Stimulated activated naive CD8-positive, alpha-beta T cell treated with anti-CD3 and anti-CD28 coated beads, Interleukin-15, Interleukin-2, amounts not matched to agents 100 ng/mL and 50 ng/mL, for 24 hours (primary cell): ENCODE data around the gene SLC35F1.

ENCODE experiments used
- H3K27ac Mint-ChIP-seq: one replicate; pipeline ENCODE4 v1.8.0; 2021; ENCODE audit warnings: mild to moderate bottlenecking, mixed read lengths
- H3K27me3 Mint-ChIP-seq: one replicate; pipeline ENCODE4 v1.8.0; 2021; ENCODE audit warnings: mixed read lengths
- H3K36me3 Mint-ChIP-seq: one replicate; pipeline ENCODE4 v1.8.0; 2021; ENCODE audit warnings: low read depth, mixed read lengths
- H3K4me1 Mint-ChIP-seq: one replicate; pipeline ENCODE4 v1.8.0; 2021; ENCODE audit warnings: low read depth, mixed read lengths
- H3K4me3 Mint-ChIP-seq: one replicate; pipeline ENCODE4 v1.8.0; 2021; ENCODE audit warnings: mild to moderate bottlenecking, mixed read lengths
- H3K9me3 Mint-ChIP-seq: one replicate; pipeline ENCODE4 v1.8.0; 2021; ENCODE audit warnings: mixed read lengths

The SLC35F1 gene

GRCh38 chr6:117916483-117916882 lies 9.4 kb downstream of the SLC35F1 start:
- Mint-ChIP-seq H3K4me3 (no peak overlapping the region), H3K27me3 (peaks cover 12% of the 10 kb centered on the region), H3K27ac (no peak overlapping the region), H3K4me1 (no peaks in the 10 kb centered on the region), H3K36me3 (no peaks in the 10 kb centered on the region), H3K9me3 (no peaks in the 10 kb centered on the region)

DNA sequence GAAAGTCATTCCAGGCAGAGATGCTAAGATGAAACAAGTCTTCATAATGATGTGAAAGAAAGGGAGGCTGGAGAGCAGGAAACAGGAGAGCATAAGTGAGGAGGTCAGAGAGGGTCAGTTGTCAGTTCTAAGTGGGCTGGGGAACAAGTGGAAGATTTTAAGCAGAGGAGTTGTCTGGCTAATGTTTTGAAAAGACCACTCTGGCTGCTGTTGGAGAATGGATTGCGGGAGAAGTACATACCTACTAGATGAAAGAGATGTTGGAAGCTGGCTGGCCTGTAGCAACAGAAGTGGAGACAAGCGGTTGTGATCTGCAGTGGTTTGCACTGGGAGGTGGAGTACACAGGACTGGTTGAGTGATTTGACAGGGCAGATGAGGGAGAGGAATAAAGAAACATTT lies 10.1 kb downstream of the SLC35F1 start:
- H3K4me3 Mint-ChIP-seq, result no peak overlapping the region
- no peaks in the 10 kb centered on the region for H3K9me3 Mint-ChIP-seq
- no peaks in the 10 kb centered on the region for H3K4me1 Mint-ChIP-seq
- H3K36me3 Mint-ChIP-seq, result no peaks in the 10 kb centered on the region
- peaks cover 9% of the 10 kb centered on the region for H3K27me3 Mint-ChIP-seq
- no peak overlapping the region for H3K27ac Mint-ChIP-seq

DNA sequence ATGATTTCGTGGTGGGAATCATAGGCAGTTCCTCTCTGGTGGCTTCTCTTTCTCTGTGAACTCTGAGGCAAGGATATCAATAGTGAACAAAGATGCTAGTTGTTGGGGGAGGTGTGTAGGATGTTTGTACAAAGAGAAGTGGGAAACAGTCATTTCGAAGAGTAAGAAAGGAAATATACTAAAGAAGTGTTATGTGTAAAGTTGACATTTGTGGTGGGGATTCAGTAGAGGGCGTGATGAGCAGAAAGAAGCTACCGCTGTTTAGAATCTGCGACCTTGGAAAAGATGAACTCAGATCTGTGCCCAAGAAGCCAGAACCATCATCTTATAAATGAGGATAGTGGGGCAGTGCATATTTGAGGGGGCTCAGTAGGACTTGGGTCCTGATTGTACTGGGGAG lies 11.4 kb downstream of the SLC35F1 start:
- no peak overlapping the region for H3K4me3 Mint-ChIP-seq
- H3K27me3 Mint-ChIP-seq, result peaks cover 6% of the 10 kb centered on the region
- no peaks in the 10 kb centered on the region for H3K36me3 Mint-ChIP-seq
- H3K9me3 Mint-ChIP-seq, result no peaks in the 10 kb centered on the region
- H3K27ac Mint-ChIP-seq, result no peak overlapping the region
- H3K4me1 Mint-ChIP-seq, result no peaks in the 10 kb centered on the region

- H3K4me1 Mint-ChIP-seq, result no peaks in the 10 kb centered on the region
- no peaks in the 10 kb centered on the region for H3K9me3 Mint-ChIP-seq
- peaks cover 6% of the 10 kb centered on the region for H3K27me3 Mint-ChIP-seq
- no peak overlapping the region for H3K27ac Mint-ChIP-seq
- no peaks in the 10 kb centered on the region for H3K36me3 Mint-ChIP-seq
- no peak overlapping the region for H3K4me3 Mint-ChIP-seq
These were observed 12.2 kb downstream of the SLC35F1 start for GRCh38 chr6:117919275-117919674.

GRCh38 chr6:117919775-117920729 lies 13.0 kb downstream of the SLC35F1 start:
- no peak overlapping the region for H3K4me3 Mint-ChIP-seq
- no peaks in the 10 kb centered on the region for H3K36me3 Mint-ChIP-seq
- no peak overlapping the region for H3K27ac Mint-ChIP-seq
- H3K27me3 Mint-ChIP-seq, result peaks cover 6% of the 10 kb centered on the region
- H3K4me1 Mint-ChIP-seq, result no peaks in the 10 kb centered on the region
- no peaks in the 10 kb centered on the region for H3K9me3 Mint-ChIP-seq

DNA sequence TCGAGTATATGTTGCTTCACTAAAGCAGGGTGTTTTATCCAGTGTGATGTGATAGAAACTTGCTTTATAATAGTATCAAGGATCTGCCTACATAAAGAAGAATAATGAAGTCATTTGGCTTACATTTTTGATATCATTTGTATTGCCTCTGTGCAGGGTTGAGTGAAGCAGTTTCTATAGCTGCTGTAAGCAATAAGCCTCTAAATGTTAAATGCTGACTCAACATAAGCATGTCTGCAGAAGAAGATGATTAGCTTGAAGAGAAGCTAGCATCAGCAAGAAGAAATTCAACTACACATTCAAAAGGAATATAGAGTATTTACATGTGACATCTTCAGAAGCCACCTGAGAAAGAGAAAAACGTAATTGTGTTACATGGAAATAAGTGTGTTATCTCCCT lies 17.6 kb downstream of the SLC35F1 start:
- H3K27ac Mint-ChIP-seq, result no peak overlapping the region
- peaks cover 17% of the 10 kb centered on the region for H3K9me3 Mint-ChIP-seq

DNA sequence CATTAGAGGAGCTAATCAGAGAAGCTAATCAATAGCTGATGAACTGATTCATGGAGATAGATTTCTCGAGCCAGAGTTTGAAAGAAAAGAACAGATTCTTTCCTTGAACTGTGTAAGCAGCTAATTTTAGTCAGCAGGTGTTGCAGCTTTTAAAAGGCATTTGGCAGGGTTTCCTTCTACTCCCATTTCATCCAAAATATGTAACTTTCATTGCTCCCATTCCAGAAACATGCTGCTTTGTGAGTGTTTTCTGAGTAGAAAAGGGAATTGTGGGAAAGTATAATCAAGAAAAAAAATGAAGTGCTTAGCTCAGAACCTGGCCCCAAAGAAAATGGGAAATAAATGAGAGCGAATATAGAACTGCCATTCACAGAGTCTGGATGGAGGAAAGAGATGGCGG lies 20.8 kb downstream of the SLC35F1 start:
- Mint-ChIP-seq H3K27ac (no peak overlapping the region), H3K4me1 (no peaks in the 10 kb centered on the region)

More for the DNA sequence above, 17.6 kb downstream of the SLC35F1 start:
- no peaks in the 10 kb centered on the region for H3K4me1 Mint-ChIP-seq
- H3K36me3 Mint-ChIP-seq, result no peaks in the 10 kb centered on the region
- H3K4me3 Mint-ChIP-seq, result no peak overlapping the region
- H3K27me3 Mint-ChIP-seq, result peaks cover 11% of the 10 kb centered on the region

GRCh38 chr6:117928833-117929232 lies 21.8 kb downstream of the SLC35F1 start:
- Mint-ChIP-seq H3K9me3 (peaks cover 20% of the 10 kb centered on the region), H3K4me3 (no peak overlapping the region), H3K27ac (no peak overlapping the region), H3K27me3 (peaks cover 6% of the 10 kb centered on the region), H3K36me3 (no peaks in the 10 kb centered on the region), H3K4me1 (no peaks in the 10 kb centered on the region)

More for the DNA sequence above, 20.8 kb downstream of the SLC35F1 start:
- peaks cover 5% of the 10 kb centered on the region for H3K27me3 Mint-ChIP-seq
- no peak overlapping the region for H3K4me3 Mint-ChIP-seq
- peaks cover 20% of the 10 kb centered on the region for H3K9me3 Mint-ChIP-seq
- no peaks in the 10 kb centered on the region for H3K36me3 Mint-ChIP-seq

- no peak overlapping the region for H3K4me3 Mint-ChIP-seq
- H3K27me3 Mint-ChIP-seq, result peaks cover 10% of the 10 kb centered on the region
These were observed 22.4 kb downstream of the SLC35F1 start for GRCh38 chr6:117929501-117929900.

DNA sequence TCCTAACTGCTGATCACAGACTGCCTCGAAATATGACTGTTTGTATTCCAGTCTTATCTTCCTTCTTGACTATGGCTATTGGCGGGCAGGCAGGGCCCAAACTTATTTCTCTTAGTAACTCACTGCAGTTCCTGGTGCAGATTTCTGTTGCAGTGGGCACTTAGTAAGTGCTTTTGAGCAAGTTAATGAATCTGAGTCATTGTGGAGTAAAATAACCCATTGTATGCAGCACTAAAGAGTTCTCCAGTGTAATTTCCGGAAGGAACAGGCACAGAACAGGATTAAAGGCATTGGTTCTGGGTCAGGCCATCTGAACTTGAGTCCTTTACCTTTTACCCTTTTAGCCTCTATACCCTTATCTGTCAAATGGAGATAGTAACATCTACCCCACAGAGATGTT lies 23.6 kb downstream of the SLC35F1 start:
- Mint-ChIP-seq H3K4me1 (no peaks in the 10 kb centered on the region), H3K4me3 (no peak overlapping the region), H3K27ac (no peak overlapping the region), H3K27me3 (peaks cover 10% of the 10 kb centered on the region), H3K9me3 (peaks cover 20% of the 10 kb centered on the region), H3K36me3 (no peaks in the 10 kb centered on the region)

More at GRCh38 chr6:117929501-117929900, 22.4 kb downstream of the SLC35F1 start:
- Mint-ChIP-seq H3K27ac (no peak overlapping the region), H3K9me3 (peaks cover 20% of the 10 kb centered on the region), H3K4me1 (no peaks in the 10 kb centered on the region), H3K36me3 (no peaks in the 10 kb centered on the region)

GRCh38 chr6:117932001-117932400 lies 24.9 kb downstream of the SLC35F1 start:
- no peaks in the 10 kb centered on the region for H3K36me3 Mint-ChIP-seq
- peaks cover 13% of the 10 kb centered on the region for H3K9me3 Mint-ChIP-seq
- no peaks in the 10 kb centered on the region for H3K4me1 Mint-ChIP-seq
- no peak overlapping the region for H3K4me3 Mint-ChIP-seq
- peaks cover 10% of the 10 kb centered on the region for H3K27me3 Mint-ChIP-seq
- H3K27ac Mint-ChIP-seq, result no peak overlapping the region

- Mint-ChIP-seq H3K9me3 (peaks cover 13% of the 10 kb centered on the region), H3K27me3 (peaks cover 11% of the 10 kb centered on the region), H3K27ac (no peak overlapping the region), H3K36me3 (no peaks in the 10 kb centered on the region), H3K4me1 (no peaks in the 10 kb centered on the region), H3K4me3 (no peak overlapping the region)
These were observed 25.6 kb downstream of the SLC35F1 start for GRCh38 chr6:117932676-117933075.

GRCh38 chr6:117933471-117933870 lies 26.4 kb downstream of the SLC35F1 start:
- peaks cover 15% of the 10 kb centered on the region for H3K27me3 Mint-ChIP-seq
- H3K4me1 Mint-ChIP-seq, result no peaks in the 10 kb centered on the region
- no peaks in the 10 kb centered on the region for H3K36me3 Mint-ChIP-seq
- peaks cover 12% of the 10 kb centered on the region for H3K9me3 Mint-ChIP-seq
- H3K4me3 Mint-ChIP-seq, result no peak overlapping the region
- no peak overlapping the region for H3K27ac Mint-ChIP-seq

- Mint-ChIP-seq H3K4me1 (no peaks in the 10 kb centered on the region), H3K9me3 (no peaks in the 10 kb centered on the region), H3K27me3 (peaks cover 21% of the 10 kb centered on the region), H3K27ac (no peak overlapping the region), H3K4me3 (no peak overlapping the region), H3K36me3 (no peaks in the 10 kb centered on the region)
These were observed 31.4 kb downstream of the SLC35F1 start for GRCh38 chr6:117938311-117938995.

- H3K9me3 Mint-ChIP-seq, result no peaks in the 10 kb centered on the region
- no peaks in the 10 kb centered on the region for H3K36me3 Mint-ChIP-seq
- no peak overlapping the region for H3K4me3 Mint-ChIP-seq
- H3K27ac Mint-ChIP-seq, result no peak overlapping the region
- no peaks in the 10 kb centered on the region for H3K4me1 Mint-ChIP-seq
- no peaks in the 10 kb centered on the region for H3K27me3 Mint-ChIP-seq
These were observed 40.2 kb downstream of the SLC35F1 start for GRCh38 chr6:117947234-117947633.
